Skin of body (tissue), 3 donors: Measurements from ENCODE around the gene NAA10. TPM values are rescaled to one million over a fixed set of nuclear protein-coding genes. Genes with fewer than 3 reads are reported as not detected.

Experiments used
- DNase-seq: peaks from one replicate; lab custom pipeline; 2025; lab: John Stamatoyannopoulos, UW
- small RNA-seq: library from RNA; depleted of rRNA; stranded (forward); fragments of <200 nt; gene quantifications from one replicate; pipeline ENCODE3, GENCODE V24; 2014; ENCODE audit warnings: low replicate concordance
- total RNA-seq: library from RNA; depleted of rRNA; stranded (reverse); fragments of >200 nt; gene quantifications from one replicate; pipeline ENCODE4 v1.2.3, GENCODE V29; 2014

Gene NAA10
- total RNA-seq, 1 donor from 2014 or later, result 25.9 TPM

DNA sequence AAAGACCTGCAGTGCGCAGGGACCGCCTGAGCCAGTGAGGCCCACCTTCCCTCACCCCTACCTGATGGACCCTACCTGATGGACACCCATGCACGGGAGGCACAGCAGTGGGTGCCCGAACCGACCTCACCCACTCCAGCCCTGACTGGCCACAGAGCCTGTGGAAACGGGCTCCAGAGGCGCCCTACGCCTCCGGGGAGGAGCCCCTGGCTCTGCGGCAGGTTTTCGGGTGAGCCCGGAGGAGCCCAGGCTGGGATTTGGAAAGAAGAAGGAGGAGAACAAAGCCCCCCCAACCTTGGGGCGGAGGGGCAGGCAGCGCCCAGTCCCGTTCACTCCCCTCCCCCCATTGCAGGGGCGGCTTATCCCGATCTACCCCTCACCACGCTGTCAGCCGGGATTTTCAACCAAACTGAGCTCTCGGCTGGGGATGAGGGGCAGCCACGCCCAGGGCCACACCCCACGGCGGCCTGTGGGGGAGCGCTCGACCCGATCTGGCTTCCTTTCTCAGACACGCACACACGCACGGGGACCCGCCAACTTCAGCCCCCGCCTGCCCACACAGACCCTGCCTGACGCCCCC is 49.5 kb downstream of the NAA10 start:
- no peak for DNase-seq

DNA sequence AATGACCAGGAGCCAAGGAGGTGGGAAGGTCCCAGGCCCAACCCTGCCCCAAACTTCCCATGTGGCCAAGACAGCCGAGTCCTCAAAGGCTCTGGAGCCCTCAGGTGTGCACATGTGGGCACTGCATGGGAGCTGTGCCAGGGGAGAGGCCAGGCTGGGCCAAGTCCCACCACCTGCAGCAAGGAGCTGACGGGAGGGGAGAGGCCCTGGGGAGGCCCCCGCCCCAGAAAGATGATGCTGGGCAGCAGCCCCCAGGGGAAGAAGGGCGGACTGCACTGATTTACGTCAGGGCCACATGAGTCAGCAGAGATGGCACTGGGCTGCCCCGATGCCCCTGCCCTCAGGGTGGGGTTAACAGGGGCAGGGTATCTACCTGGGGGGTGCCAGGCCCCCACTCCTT is 50.2 kb downstream of the NAA10 start:
- no peak for DNase-seq

GRCh38 chrX:153884136-153884535 is 50.7 kb downstream of the NAA10 start:
- no peak for DNase-seq

- DNase-seq, result no peak
These were observed 51.5 kb downstream of the NAA10 start for GRCh38 chrX:153883163-153883843.

GRCh38 chrX:153882557-153882956 is 52.3 kb downstream of the NAA10 start:
- DNase-seq, result no peak

DNA sequence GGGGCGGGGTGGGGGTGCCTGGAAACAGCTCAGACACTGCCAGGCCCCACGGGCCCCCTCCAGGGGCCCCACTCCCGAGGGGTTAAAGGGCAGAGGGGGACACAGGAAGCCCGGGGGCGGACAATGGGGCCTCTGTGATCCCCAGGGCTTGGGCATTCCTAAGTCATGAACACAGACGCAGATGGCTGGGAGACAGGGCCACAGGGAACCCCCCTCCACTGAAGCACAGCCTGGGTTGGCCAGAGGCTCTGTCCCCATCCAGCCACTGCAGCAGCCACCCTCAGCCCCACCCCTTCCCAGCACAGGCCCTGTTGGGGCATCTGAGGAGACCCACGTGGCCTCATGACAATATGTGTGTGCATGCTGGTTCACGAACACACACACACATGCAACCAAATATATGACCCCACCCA is 52.7 kb downstream of the NAA10 start:
- no peak for DNase-seq

DNA sequence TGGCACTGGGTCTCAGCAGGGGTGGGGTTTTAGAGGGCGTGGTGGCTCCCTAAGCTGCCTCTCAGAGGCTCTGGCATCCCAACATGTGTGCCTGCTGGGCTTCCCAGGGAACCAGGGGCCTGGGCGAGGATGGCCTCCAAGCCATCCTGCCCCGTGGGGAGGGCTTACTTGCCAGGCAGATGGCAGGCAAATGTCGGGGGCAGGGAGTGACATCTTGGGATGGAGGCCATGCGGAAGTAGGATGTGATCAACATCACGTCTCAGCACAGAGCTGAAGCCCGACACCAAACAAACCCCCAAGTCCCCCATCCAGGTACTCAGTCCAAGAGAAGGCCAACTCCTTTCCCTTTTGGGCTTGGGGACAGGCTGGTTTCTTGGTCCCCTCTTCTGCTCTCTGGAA is 53.6 kb downstream of the NAA10 start:
- no peak for DNase-seq

DNA sequence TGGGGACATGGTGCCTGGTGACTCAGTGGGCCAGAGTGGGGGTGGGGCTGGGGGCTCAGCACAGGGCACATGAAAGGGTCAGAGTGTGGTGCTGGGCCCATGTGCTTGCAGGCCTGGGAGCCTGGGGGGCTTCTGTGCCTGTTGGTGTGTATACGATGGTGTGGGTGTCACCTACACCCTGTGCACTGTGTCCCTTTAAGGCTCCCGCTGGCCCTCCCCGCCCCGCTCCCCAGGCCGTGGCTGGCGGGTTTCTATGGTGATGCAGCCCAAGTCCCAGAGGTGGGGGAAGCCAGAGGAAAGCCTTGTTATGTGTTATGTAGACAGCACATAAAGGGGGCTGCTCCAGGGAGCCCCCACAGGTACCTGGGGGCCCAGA is 54.4 kb downstream of the NAA10 start:
- DNase-seq, result no peak

- no peak for DNase-seq
These were observed 54.9 kb downstream of the NAA10 start for GRCh38 chrX:153879741-153880439.

Small RNA genes within 50 kb of the gene (small RNA-seq; reads per million reads assigned to genes)
- not detected for gene MIR3202-1

Other genes with a start within 250 kb of the NAA10 start
- 22.0 TPM for gene SLC6A8, start 247.1 kb downstream of the NAA10 start, total RNA-seq
- 92.8 TPM for gene BCAP31, start 210.7 kb downstream of the NAA10 start, total RNA-seq
- gene ABCD1, start 210.2 kb downstream of the NAA10 start, total RNA-seq, result 4.0 TPM
- 2.2 TPM for gene PLXNB3, start 170.8 kb downstream of the NAA10 start, total RNA-seq
- 6.7 TPM for gene SRPK3, start 154.0 kb downstream of the NAA10 start, total RNA-seq
- 26.6 TPM for gene IDH3G, start 140.7 kb downstream of the NAA10 start, total RNA-seq
- gene SSR4, start 140.4 kb downstream of the NAA10 start, total RNA-seq, result 99.7 TPM
- gene PDZD4, start 104.5 kb downstream of the NAA10 start, total RNA-seq, result 3.1 TPM
- 3.6 TPM for gene L1CAM, start 48.9 kb downstream of the NAA10 start, total RNA-seq
- 0.89 TPM for gene AVPR2, start 30.4 kb downstream of the NAA10 start, total RNA-seq
- gene ARHGAP4, start 8.8 kb downstream of the NAA10 start, total RNA-seq, result 14.4 TPM
- gene RENBP, start 9.6 kb upstream of the NAA10 start, total RNA-seq, result 5.0 TPM
- 13.6 TPM for gene HCFC1, start 36.8 kb upstream of the NAA10 start, total RNA-seq
- 2.9 TPM for gene TMEM187, start 37.7 kb upstream of the NAA10 start, total RNA-seq
- gene IRAK1, start 84.9 kb upstream of the NAA10 start, total RNA-seq, result 19.6 TPM
- gene MECP2, start 162.7 kb upstream of the NAA10 start, total RNA-seq, result 22.2 TPM
- gene OPN1LW, start 209.2 kb upstream of the NAA10 start, total RNA-seq, result not detected
- not detected for gene OPN1MW, start 247.6 kb upstream of the NAA10 start, total RNA-seq